HL-60 (cell line): ENCODE results near the gene GPR32.
"Not testable (repeated sequence)": the region's sequence is repeated elsewhere in the genome, so short reads cannot be mapped to it uniquely, and the experiment has no call there.

Experiments
- GABPA ChIP-seq: IDR thresholded peaks from 2 replicates; pipeline ENCODE4 v1.6.1; 2012; ENCODE audit warnings: low read depth
- POLR2AphosphoS5 ChIP-seq: IDR thresholded peaks from 2 replicates; pipeline ENCODE4 v1.6.1; 2012; ENCODE audit warnings: low read depth
- TF ChIP-seq, protein P1 (sequence below): IDR thresholded peaks from one replicate; pipeline ENCODE4 v1.5.1; 2011; ENCODE audit warnings: low read length, control low read depth, inconsistent platforms; ENCODE audit not compliant: insufficient read depth
- TF ChIP-seq, protein P2 (sequence below): IDR thresholded peaks from 2 replicates; pipeline ENCODE4 v1.6.1; 2012; ENCODE audit warnings: low read depth; ENCODE audit not compliant: insufficient replicate concordance

DNA sequence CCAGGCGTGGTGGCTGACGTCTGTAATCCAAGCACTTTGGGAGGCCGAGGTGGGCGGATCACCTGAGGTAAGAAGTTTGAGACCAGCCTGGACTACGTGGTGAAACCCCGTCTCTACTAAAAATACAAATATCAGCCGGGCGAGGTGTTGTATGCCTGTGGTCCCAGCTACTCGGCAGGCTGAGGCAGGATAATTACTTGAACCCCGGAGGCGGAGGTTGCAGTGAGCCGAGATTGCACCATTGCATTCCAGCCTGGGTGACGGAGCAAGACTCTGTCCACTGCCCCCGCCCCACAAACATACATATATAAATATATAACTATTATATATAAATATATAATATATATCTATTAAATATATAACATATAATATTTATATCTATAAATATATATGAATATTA is 23.1 kb upstream of the GPR32 start:
- not testable (repeated sequence) for TF ChIP-seq POLR2AphosphoS5, GABPA
- TF ChIP-seq, protein P1, sequence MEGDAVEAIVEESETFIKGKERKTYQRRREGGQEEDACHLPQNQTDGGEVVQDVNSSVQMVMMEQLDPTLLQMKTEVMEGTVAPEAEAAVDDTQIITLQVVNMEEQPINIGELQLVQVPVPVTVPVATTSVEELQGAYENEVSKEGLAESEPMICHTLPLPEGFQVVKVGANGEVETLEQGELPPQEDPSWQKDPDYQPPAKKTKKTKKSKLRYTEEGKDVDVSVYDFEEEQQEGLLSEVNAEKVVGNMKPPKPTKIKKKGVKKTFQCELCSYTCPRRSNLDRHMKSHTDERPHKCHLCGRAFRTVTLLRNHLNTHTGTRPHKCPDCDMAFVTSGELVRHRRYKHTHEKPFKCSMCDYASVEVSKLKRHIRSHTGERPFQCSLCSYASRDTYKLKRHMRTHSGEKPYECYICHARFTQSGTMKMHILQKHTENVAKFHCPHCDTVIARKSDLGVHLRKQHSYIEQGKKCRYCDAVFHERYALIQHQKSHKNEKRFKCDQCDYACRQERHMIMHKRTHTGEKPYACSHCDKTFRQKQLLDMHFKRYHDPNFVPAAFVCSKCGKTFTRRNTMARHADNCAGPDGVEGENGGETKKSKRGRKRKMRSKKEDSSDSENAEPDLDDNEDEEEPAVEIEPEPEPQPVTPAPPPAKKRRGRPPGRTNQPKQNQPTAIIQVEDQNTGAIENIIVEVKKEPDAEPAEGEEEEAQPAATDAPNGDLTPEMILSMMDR: not testable (repeated sequence)
- TF ChIP-seq, protein P2, sequence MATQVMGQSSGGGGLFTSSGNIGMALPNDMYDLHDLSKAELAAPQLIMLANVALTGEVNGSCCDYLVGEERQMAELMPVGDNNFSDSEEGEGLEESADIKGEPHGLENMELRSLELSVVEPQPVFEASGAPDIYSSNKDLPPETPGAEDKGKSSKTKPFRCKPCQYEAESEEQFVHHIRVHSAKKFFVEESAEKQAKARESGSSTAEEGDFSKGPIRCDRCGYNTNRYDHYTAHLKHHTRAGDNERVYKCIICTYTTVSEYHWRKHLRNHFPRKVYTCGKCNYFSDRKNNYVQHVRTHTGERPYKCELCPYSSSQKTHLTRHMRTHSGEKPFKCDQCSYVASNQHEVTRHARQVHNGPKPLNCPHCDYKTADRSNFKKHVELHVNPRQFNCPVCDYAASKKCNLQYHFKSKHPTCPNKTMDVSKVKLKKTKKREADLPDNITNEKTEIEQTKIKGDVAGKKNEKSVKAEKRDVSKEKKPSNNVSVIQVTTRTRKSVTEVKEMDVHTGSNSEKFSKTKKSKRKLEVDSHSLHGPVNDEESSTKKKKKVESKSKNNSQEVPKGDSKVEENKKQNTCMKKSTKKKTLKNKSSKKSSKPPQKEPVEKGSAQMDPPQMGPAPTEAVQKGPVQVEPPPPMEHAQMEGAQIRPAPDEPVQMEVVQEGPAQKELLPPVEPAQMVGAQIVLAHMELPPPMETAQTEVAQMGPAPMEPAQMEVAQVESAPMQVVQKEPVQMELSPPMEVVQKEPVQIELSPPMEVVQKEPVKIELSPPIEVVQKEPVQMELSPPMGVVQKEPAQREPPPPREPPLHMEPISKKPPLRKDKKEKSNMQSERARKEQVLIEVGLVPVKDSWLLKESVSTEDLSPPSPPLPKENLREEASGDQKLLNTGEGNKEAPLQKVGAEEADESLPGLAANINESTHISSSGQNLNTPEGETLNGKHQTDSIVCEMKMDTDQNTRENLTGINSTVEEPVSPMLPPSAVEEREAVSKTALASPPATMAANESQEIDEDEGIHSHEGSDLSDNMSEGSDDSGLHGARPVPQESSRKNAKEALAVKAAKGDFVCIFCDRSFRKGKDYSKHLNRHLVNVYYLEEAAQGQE: not testable (repeated sequence)
